HS-5 (cell line): ENCODE results near the gene CNIH3.

Source experiments
- DNase-seq: peaks from one replicate; pipeline ENCODE4 v3.0.0-alpha.2; 2012; ENCODE audit warnings: low read depth

Gene CNIH3

DNA sequence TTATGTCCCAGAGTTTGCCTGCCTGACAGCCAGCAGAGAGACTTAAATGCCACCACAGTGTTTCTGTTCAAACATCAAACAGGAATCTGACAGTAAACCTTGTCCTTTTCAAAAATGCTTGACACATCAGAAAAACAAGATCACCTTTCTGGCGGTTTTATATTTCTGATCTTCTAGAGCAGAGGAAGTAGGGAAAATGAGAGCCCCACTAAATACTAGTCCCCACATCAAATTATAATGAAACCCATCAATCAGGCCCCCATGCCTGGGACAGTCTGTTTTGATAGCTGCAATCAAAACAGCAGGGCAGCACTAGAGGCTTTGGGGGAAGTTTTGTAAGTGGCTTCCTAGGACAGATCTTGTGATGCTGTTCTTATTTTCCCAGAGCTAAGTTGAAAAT lies 129.3 kb downstream of the CNIH3 start:
- DNase-seq: no peak

DNA sequence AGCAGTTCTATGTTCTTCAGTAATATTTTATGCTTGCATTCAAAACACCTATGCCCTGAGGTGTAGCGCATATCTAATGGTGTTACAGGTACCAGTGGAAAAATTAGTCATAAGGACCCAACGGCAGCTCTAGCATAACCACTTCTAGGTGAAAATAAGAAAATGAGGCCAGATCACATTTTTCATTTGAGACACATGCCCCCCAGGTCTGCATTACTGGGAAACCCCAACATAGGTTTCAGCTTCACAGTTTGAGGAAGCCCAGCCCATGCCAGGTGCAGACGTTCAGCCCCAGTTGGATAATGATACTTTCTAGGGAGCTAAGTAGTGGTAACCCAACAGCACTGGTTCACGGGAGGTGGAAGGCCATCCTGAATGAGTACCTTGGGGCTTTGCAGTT lies 129.8 kb downstream of the CNIH3 start:
- DNase-seq: no peak

DNA sequence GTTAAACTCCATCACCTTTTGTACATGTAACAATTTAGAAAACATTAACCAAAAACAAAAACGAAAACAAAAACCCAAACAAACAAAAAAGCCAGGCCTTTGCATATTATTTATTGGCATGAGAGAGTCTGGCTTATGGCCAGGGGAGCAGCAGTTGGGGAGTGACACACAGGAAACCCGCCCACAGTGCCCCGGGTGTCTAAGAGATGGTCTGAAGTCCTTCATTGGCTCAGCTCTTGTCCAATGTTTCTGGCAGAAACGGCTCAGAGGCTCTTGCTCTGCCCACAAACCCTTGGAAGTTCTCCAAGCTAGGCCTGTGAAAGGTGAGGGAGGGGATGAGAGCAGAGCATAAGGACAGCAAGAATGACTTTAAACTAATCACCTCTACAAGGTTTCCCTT lies 131.5 kb downstream of the CNIH3 start:
- DNase-seq: no peak

DNA sequence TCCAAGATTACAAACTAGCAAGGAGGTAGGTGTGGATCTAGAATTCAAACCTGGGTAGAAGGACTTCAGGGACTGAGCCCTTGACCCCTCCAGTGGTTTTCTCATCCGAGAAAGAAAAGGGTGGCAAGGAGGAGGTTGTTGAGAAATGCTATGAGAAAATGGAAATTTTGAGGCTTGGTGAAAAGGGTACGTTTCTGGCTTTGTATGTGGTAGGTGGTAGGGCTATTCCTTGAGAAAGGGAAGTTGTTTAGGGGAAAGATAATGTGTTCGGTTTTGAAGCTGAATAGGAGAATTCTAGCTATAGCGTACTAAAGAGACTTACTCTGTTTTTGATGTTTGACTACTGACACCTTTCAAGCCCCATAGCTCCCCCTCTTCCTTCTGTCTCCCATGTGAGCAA lies 133.8 kb downstream of the CNIH3 start:
- DNase-seq: no peak

DNA sequence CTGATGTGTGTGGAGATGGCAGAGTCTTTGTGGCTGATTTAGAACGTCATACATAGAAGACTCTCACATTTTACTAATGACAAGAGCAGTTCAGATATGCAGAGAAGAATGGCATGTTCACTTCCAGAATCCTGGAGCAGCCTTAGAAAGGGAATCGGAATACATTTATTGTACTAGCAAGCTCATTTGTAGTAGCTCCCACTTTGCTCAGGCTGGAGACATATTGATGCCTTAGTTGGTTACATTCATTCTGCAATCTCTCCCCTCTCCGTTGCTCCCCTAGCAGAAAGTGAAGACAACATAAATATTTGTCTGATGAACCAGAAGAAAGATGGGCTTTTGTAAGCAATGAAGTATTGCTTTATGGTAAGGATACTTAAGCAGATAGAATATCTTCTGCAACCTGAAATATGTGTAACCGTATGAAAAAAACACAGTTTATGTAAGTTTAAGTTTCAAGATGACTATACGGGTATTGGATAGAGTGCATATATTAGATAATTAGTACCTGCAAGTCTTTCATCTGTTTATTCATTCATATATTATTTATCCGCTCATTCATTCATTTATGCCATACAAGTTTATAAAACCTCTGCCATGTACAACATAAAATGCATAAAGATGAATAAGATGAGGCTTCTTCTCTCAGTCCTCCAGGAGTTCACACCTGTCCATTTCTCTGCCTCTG lies 135.7 kb downstream of the CNIH3 start:
- DNase-seq: no peak

DNA sequence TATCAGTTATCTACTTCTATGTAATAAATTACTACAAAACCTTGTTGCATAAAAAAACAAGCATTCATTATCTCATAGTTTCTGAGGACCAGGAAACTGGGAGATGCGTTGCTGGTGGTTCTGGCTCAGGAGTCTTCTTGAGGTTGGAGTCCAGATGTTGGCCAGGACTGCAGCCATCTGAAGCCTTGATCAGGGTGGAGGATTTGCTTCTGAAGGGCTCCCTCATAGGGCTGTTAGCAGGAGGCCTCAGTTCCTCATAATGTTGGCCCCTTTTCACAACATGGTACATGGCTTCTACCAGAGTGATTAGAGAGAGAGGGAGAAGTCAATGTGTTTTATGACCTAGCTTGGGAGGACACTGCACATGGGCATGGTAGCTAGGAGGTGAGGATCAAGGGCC lies 137.4 kb downstream of the CNIH3 start:
- no peak for DNase-seq

DNA sequence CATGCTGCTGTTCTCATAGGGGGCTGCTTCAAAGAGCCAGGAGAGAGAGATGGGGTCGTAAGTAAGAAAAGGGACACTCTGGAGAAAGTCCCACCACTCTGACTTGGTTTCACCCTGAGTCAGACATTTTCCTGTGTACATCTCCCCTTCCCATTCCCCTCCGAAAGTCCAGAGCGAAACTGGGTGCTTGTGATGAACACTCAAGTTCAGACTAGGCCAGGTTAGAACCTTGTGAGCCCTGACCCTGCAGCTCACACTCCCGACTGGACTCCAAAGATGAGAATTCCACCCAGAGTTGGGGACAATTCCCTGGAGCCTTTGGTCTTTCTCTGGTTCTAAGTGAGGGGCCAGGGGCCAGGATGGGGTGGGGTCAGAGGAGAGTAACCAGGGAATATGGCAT lies 139.5 kb downstream of the CNIH3 start:
- no peak for DNase-seq

DNA sequence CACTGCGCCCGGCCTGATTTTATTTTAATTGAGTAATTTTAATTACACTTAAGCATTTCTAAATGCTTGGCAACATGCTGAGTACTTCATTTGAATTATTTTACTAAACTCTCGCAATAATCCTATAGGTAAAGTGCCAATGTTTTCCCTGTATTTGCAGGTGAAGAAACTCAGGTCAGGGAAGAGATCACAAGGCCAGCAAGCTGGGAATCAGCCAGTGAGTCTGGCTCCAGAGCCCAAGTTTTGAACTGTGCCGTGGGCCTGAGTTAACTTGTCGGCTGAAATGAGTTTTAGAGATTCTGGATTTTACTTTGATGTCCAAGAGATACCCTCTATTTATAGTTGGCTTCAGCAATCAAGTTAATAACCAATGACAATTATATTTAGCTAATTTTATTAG lies 141.4 kb downstream of the CNIH3 start:
- no peak for DNase-seq

DNA sequence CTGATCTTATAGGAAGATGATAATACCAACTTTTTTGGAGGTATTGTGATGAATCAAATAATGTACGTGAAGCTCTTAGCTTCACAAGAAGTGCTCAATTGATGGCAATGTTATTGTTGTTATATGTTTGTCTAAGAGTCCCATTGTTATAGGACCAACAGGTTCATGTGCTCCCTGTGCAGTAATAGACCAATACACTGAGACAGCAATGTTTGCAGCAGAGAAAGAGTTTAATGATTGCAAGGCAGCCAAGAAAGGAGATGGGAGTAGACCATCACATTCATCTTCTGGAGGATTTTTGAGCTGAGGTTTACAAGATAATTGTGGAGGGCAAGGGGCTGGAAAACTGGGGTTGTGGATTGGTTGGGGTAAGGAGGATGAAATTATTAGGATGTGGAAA lies 143.0 kb downstream of the CNIH3 start:
- no peak for DNase-seq

DNA sequence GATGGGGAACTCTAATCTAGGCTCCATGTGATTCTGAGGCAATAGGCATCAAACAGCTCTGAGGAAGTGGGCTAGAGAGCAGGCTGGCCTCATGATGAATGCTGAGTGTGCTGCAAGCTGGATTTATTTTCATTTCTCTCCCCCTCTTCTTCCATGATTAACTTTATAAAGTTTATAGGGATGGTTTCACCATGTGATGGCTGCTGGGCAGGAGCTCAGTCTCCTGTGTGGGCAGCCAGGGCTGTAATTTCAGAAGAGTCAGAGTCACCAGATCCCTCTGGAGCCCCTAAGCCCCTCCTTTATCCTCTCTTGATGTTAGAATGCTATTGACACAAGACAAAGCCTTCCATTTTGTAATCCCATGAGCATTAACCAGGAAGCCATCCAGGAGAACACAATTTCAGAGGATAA lies 143.6 kb downstream of the CNIH3 start:
- DNase-seq: no peak

DNA sequence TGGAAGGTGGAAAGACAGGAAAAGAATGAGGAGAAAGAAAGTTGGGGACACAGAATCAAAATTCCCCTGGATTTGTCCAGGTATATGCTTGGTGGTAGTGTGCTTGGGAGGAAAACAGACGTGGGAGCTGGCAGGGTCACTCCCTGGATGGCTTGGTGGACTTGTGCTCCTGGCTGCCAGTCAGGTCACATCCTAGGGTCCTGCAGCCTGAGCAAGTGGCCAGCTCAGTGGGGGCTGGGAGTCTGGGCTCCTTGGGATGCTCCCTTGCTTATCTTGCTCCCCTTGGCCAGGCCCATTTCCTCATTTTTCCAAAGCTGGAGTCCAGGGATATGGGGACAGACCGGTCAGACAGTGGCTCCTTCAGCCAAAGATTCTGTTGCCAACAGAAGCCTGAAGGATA lies 144.0 kb downstream of the CNIH3 start:
- DNase-seq: no peak

DNA sequence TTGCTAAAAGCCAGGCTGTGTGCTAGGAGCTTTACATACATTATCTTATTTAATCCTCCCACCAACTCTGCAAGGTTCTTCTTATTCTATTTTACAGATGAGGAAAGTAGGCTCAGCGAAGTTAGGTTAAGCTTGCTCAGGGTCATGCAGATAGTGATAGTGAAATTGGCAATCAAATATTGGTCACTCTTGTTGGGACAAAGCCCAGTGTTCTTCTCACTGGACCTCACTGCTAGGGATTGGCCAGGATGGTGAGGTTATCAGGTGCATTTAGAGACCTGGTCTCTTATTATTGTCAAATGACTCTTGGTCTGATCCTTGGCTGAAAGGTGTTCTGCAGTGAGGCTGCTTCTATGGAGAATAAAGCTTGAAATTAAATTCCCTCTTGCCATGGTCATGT lies 145.1 kb downstream of the CNIH3 start:
- no peak for DNase-seq

DNA sequence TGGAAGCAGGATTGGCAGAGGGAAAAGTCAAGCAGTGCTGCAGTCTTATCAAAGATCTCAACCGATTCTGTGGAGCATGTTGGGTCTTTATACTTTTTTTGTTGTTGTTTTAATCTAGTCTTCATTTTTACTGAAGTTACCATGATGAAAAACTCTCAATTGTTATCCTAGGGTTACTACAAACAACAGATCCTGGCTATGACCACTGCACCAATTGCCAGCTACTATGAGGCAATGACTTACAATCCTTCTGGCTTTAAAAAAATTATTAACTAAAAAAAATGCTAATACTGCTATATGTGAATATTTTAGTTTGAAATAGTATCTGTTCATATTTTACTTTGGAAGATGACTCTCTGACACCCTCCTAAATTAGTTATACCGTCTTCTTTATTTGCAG lies 145.9 kb downstream of the CNIH3 start:
- no peak for DNase-seq

DNA sequence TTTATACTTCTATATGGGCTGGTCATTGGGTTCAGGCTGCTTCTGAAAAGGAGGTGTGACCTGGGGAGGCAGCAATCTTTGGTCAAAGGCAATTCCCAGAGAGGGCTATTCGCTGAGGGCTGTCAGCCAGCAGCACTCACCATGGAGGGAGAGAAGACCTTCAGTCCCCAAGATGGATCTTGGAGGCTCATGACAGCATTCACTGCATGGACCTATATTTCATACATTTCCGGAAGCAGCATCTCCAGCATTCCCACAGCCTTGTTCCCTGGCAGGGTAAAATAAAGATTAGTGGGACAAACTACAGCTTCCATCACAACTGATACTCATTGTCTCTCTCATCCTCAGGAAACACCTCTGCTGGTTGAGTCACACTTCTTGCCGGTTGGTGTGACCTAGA lies 146.6 kb downstream of the CNIH3 start:
- no peak for DNase-seq

DNA sequence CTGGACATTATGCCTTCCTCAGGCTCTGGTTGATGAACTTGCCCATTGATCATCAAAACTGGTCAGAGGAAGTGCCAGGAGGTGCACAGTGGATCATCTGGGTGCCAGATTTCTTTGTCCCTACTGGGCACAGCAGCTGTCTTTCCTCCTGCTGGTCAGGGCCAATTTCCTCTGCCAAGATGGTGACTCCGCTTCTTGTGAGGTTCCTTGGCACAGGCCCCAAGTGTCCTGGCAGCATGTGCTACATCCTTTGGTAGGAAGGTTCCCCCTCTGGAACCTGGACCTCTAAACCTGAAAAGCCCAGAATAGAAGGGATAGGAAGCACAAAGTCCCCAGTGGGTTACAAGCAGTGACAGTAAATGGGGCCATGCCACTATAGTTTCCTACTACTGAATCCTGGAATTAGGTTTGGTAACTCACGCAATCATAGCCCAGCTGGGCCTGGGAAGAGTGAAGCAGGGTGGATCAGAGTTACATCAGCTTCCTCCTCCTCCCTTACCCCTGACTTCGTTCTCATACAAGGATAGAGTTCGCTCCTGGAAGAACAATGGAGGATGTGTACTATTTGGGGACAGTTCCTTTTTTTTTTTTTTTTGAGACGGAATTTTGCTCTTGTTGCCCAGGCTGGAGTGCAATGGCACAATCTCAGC lies 147.1 kb downstream of the CNIH3 start:
- no peak for DNase-seq

DNA sequence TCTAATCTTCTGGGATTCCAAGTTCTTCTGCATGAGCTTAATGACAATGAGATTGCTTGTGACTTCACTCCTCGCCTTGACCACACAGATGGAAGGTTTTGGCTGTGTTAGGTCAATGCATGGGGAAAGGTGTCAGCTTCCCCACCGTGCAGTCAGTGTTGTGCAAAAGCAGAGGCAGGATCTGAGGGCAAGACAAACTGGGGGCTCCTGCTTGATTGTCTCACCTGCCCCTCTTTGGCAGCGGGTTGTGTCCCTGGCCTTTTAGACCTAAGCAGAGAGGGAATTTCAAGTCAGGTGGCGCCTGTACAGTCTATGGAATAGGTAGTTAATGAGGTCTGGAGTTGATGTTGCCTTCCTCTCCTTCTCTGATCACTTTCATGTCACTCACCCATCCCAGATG lies 150.1 kb downstream of the CNIH3 start:
- DNase-seq: no peak

DNA sequence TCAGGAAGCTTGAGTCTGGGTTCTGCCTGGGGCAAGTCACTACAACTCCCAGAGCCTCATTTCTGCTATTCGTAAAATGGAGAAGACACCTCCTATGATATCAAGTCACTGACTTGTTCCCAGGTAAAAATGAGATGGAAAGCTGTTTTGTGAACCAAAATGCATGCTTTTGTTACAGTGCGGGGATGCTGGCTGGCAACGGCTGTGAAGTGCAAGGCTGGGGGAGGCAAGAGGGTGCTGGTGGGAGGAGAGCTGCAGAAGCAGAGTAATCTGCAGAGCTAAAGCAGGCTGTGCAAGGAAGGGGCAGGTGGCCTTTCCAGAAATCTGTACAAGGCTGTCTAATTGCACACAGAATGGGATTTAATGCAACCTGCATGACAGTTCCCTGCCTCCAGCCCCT lies 150.9 kb downstream of the CNIH3 start:
- DNase-seq: no peak

DNA sequence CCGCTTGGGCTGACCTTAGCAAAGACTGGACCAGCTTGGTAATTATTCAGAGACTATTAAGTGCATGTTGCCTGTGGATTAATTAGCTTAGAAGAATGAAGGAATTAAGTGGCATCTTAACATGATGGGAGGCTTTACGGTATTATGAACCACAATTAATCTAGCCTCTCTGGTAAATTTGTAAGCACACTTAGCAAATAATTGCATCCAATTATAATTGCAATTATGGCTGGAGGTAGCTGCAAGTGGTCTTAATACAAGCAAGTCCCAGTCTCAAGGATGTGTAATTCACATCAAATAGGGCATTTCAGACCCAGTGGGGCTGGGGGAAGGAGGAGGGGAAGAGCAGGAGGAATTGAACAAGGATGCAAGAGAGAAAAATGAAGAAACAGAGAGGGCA lies 151.6 kb downstream of the CNIH3 start:
- DNase-seq: no peak

DNA sequence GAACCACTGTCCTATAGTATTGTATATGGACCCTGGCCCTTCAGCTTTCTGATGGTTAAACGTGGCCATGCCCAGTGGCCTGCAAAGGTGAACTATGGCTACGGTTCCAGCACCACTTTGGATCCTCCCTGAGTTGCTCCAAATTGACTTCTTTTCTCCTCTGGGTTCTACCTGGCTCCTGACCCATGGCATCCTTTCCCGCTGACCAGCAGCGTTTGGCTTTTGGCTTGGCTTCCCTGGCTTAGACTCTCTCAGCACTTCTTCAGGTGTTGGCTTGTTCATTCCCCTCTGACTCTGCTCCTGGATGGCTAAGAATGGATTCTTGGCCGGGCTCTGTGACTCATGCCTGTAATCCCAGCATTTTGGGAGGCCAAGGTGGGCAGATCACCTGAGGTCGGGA lies 152.9 kb downstream of the CNIH3 start:
- no peak for DNase-seq

DNA sequence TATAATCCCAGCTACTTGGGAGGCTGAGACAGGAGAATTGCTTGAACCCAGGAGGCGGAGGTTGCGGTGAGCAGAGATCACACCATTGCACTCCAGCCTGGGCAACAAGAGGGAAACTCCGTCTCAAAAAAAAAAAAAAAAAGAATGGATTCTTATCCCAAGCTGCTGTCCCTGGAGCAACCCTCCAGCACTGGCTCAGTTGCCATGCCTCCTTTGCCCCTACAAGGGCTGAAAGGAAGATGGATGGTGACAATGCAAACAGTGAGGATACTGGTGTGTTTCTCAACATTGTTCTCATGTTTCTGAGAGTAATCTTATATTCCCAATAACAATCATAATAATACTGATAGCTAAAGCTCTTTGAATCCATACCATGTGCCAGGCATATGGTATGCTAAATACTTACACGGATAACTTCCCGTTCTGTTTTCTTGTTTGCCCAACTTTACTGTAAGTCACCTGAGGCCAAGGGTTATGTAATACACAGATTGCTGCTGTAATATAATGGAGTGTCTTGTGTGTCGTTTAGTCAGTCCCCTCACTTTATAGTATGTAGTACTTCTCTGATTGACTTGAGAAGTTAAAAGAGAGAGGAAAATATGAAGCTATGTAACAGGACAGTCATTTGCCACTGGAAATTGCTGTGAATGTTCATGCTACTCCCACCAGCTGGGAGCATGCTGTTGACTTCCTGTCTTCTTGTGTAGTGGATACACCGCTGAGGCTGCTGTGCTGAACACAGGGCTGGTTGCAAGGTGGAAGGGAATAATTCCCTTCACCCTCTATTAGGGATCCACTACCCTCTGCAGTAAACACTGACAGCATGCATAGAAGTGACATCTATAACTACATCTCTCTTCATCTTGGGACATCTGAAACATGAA lies 153.6 kb downstream of the CNIH3 start:
- no peak for DNase-seq

DNA sequence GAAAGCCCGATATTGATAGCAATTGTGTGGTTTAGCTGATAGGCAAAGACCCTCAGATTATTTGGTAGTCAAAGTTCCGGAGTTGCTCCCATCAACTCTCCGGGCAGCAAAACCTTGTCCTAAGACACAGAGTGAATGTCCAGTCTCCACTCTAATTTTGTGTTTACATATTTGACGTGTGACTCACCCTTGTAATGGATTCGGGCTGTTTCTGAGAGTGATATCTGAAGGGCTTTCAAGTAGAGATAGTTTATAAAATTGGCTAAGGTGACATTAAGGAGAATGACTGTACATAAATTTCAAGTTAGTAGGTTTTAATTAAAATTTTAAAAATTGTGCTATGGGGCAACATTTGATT lies 154.2 kb downstream of the CNIH3 start:
- DNase-seq: peak; percentile 49

DNA sequence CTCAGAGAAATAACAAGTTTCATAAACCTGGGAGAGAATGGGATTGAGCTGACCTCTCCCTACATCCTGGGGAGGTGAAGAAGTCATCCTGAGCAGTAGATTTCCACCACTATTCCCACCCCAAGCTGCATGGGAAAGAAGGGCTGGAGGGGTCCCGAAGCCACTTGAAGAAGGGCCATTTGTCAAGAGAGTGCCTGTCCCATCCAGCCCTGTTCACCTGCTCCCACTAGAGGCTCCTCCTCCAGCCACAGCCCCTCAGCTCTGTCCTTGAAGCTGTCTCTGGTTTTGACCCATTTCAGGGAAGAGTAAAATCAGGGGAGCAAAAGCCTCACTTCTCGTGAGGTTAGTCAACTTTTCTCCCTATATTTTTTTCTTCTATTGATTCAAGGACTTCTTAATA lies 157.5 kb downstream of the CNIH3 start:
- no peak for DNase-seq

DNA sequence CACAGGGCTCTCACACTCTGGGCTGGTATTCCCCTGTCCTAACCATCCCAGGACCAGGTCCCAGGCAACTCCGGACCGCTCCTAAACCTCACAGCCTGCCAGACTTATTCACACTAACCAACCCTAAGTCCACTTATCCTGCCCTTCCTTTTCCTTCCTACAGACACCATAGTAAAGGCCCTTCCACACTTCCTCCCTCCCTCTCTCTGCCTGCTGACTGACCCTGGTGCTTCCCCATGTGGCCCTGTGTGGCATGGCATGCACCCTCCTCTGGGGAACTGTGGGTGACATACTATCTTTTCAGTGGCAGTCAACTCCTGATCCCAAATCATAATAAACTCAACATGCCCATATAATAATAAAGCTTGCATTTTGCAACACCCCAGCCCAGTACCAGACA lies 158.3 kb downstream of the CNIH3 start:
- DNase-seq: no peak
